Measurements from ENCODE around the gene LCLAT1. TPM values are rescaled to one million over a fixed set of nuclear protein-coding genes. Genes with fewer than 3 reads are reported as not detected.

LCLAT1 gene
- total and polyA plus RNA-seq, 2 of the 4 experiments (the other 2 are of a cell fraction): 7.5 to 11.5 TPM

DNA sequence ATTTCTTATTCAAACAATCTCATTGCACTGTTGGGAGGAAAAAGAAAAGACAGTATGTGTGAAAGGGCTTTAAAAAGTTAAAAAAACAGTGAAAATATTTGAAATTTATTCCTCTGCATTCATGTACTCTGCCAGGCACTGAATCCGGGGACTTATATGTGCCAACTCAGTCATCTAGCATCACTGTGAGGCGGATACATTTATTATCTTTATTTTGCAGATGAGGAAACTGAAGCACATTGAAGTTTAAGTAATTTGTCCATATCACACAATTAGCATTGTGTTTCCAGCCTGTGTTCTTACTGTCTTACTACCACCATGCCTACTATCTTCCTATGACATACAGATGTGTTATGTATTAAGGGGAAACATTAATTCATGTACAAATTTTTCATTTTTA, 1.8 kb downstream of the LCLAT1 start:
- in situ Hi-C loops (cut with MboI; ENCODE audit: low sequenced_read_pairs) (no loop called here), dilution Hi-C loops (cut with HindIII; ENCODE audit: low sequenced_read_pairs, unreplicated experiment) (no loop called here), intact Hi-C loops (cut with micrococcal nuclease) (no loop called here)
- peak overlapping the region; percentile 47; the same call in 1 of the 2 replicates for H3K9ac ChIP-seq (ENCODE audit: low read depth, low read length)
- peak overlapping the region; percentile 93 for H3K4me2 ChIP-seq (ENCODE audit: low read depth, low read length)
- H2BK15ac ChIP-seq (ENCODE audit: low read depth, low read length): no peak overlapping the region; the same call in 2 of the 3 replicates
- peak overlapping the region; percentile 56 for H2BK5ac ChIP-seq (ENCODE audit: low read depth, low read length, poor library complexity, severe bottlenecking)
- no peak overlapping the region; the same call in 1 of the 2 replicates for H2BK120ac ChIP-seq (ENCODE audit: low read depth, low read length)
- H2BK20ac ChIP-seq (ENCODE audit: low read depth, low read length): no peak overlapping the region; the same call in 1 of the 2 replicates
- H3K56ac ChIP-seq (ENCODE audit: extremely low read depth, insufficient read depth, low read length): no peak overlapping the region
- DNase-seq: no peak
- no peak overlapping the region for H3K4me3 ChIP-seq (ENCODE audit: insufficient read depth, low read depth, low read length)
- H2AFZ ChIP-seq (replicated peaks; ENCODE audit: low read length, poor library complexity): no peak overlapping the region
- H4K91ac ChIP-seq (ENCODE audit: insufficient read depth, low read depth, low read length): 0 out of 2 replicates have a peak overlapping the region, but pooled peaks have one; percentile 14
- BruUV-seq (replicated peaks): TSS peak; percentile 42
- CTCF ChIA-PET: no interaction called here
- peak overlapping the region; percentile 52; the same call in 1 of the 2 replicates for H3K27ac ChIP-seq (ENCODE audit: insufficient read depth, low read length)
- 0 out of 2 replicates have a peak overlapping the region, but pooled peaks have one; percentile 26 for H4K5ac ChIP-seq (ENCODE audit: low read depth, low read length)
- no peaks in the 10 kb centered on the region for H3K27me3 ChIP-seq (ENCODE audit: control insufficient read depth, insufficient read depth, low read length)
- H3K14ac ChIP-seq (replicated peaks; ENCODE audit: low read depth, low read length): no peak overlapping the region; the same call in 1 of the 2 replicates
- H3K4ac ChIP-seq (ENCODE audit: low read depth, low read length): no peak overlapping the region
- no peak overlapping the region for H2AK5ac ChIP-seq (ENCODE audit: low read depth, low read length)
- 0 out of 4 replicates have a peak overlapping the region, but pooled peaks of 1 of the 2 experiments have one; percentile 39 for H4K8ac ChIP-seq (ENCODE audit: low read depth in 2 of 2, low read length in 2 of 2)
- H3K36me3 ChIP-seq (ENCODE audit: control insufficient read depth, insufficient read depth, low read length): no peaks in the 10 kb centered on the region; the same call in 1 of the 2 replicates
- H3K9me3 ChIP-seq (ENCODE audit: control insufficient read depth, insufficient read depth, low read length): no peaks in the 10 kb centered on the region
- no CpG with 5 or more reads among the region's 2 CpGs for WGBS, 2 experiments (ENCODE audit: extremely low coverage in 2 of 2, insufficient read length in 1 of 2)
- POLR2A ChIA-PET (ENCODE audit: unreplicated experiment): no interaction called here
- no peak overlapping the region; the same call in 1 of the 2 replicates for H3K23ac ChIP-seq (ENCODE audit: low read depth, low read length)
- H4K20me1 ChIP-seq (ENCODE audit: insufficient read depth, low read length): no peaks in the 10 kb centered on the region; the same call in 1 of the 2 replicates
- H3K18ac ChIP-seq (ENCODE audit: low read depth, low read length): no peak overlapping the region
- no peak for TF ChIP-seq NFE2L2 (IDR thresholded peaks at IDR 0.05; ENCODE audit: low read depth, low read length)
- no peak for TF ChIP-seq BHLHE40 (IDR thresholded peaks at IDR 0.05; ENCODE audit: low read depth, low read length)
- no peak for TF ChIP-seq RFX5 (IDR thresholded peaks at IDR 0.05; ENCODE audit: low read depth, low read length)
- TF ChIP-seq, protein P1, sequence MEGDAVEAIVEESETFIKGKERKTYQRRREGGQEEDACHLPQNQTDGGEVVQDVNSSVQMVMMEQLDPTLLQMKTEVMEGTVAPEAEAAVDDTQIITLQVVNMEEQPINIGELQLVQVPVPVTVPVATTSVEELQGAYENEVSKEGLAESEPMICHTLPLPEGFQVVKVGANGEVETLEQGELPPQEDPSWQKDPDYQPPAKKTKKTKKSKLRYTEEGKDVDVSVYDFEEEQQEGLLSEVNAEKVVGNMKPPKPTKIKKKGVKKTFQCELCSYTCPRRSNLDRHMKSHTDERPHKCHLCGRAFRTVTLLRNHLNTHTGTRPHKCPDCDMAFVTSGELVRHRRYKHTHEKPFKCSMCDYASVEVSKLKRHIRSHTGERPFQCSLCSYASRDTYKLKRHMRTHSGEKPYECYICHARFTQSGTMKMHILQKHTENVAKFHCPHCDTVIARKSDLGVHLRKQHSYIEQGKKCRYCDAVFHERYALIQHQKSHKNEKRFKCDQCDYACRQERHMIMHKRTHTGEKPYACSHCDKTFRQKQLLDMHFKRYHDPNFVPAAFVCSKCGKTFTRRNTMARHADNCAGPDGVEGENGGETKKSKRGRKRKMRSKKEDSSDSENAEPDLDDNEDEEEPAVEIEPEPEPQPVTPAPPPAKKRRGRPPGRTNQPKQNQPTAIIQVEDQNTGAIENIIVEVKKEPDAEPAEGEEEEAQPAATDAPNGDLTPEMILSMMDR (conservative IDR thresholded peaks at IDR 0.05; ENCODE audit: low read depth, low read length): no peak
- TF ChIP-seq POLR2A (IDR thresholded peaks at IDR 0.05; ENCODE audit: low read depth, low read length): no peak
- no peak for TF ChIP-seq SMC3 (IDR thresholded peaks at IDR 0.05; ENCODE audit: low read depth, low read length)
- TF ChIP-seq RAD21 (IDR thresholded peaks at IDR 0.05; ENCODE audit: low read length): no peak
- no peak for TF ChIP-seq MAFK (IDR thresholded peaks at IDR 0.05; ENCODE audit: low read depth, low read length)
- TF ChIP-seq MXI1 (IDR thresholded peaks at IDR 0.05; ENCODE audit: borderline replicate concordance, low read depth, low read length): no peak
- TF ChIP-seq, protein P2, sequence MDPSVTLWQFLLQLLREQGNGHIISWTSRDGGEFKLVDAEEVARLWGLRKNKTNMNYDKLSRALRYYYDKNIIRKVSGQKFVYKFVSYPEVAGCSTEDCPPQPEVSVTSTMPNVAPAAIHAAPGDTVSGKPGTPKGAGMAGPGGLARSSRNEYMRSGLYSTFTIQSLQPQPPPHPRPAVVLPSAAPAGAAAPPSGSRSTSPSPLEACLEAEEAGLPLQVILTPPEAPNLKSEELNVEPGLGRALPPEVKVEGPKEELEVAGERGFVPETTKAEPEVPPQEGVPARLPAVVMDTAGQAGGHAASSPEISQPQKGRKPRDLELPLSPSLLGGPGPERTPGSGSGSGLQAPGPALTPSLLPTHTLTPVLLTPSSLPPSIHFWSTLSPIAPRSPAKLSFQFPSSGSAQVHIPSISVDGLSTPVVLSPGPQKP (IDR thresholded peaks at IDR 0.05; ENCODE audit: borderline replicate concordance, low read depth, low read length): no peak
- no peak for TF ChIP-seq FOS (IDR thresholded peaks at IDR 0.05; ENCODE audit: low read depth, low read length)
- TF ChIP-seq CHD1 (IDR thresholded peaks at IDR 0.05; ENCODE audit: low read depth, low read length): no peak
- peaks cover 12% of the 10 kb centered on the region for H3K4me1 ChIP-seq (ENCODE audit: control insufficient read depth, insufficient read depth, low read length)
- H2AK9ac ChIP-seq (replicated peaks; ENCODE audit: low read depth, low read length, poor library complexity): no peak overlapping the region
- H3K79me1 ChIP-seq (ENCODE audit: low read depth in 1 of 2, low read length in 2 of 2): peaks cover 35 to 59% of the 10 kb centered on the region in 2 experiments
- no peak for ATAC-seq (ENCODE audit: low read depth)
- peaks cover 7% of the 10 kb centered on the region for H3K9me1 ChIP-seq (ENCODE audit: insufficient read depth, low read length)
